ENCODE measurements around the gene EIPR1. TPM values are rescaled to one million over a fixed set of nuclear protein-coding genes. Genes with fewer than 3 reads are reported as not detected.
"Not testable (repeated sequence)": the region's sequence is repeated elsewhere in the genome, so short reads cannot be mapped to it uniquely, and the experiment has no call there.

EIPR1 gene
- total RNA-seq, 1 donor from 2014 or later = 23.2 TPM

GRCh38 chr2:3214065-3214464 lies 163.6 kb downstream of the EIPR1 start:
- no peak for DNase-seq (ENCODE audit: low spot score)

GRCh38 chr2:3212984-3213383 lies 164.6 kb downstream of the EIPR1 start:
- DNase-seq (ENCODE audit: low spot score) = no peak

- no peak for DNase-seq (ENCODE audit: low spot score)
Observed at GRCh38 chr2:3212061-3212362, 165.6 kb downstream of the EIPR1 start.

- no peak for DNase-seq (ENCODE audit: low spot score)
Observed at GRCh38 chr2:3211256-3212060, 166.2 kb downstream of the EIPR1 start.

- no peak for DNase-seq (ENCODE audit: low spot score)
Observed at GRCh38 chr2:3210257-3210656, 167.4 kb downstream of the EIPR1 start.

- DNase-seq (ENCODE audit: low spot score) = no peak
Observed at GRCh38 chr2:3209258-3209657, 168.4 kb downstream of the EIPR1 start.

- no peak for DNase-seq (ENCODE audit: low spot score)
Observed at GRCh38 chr2:3208591-3208990, 169.0 kb downstream of the EIPR1 start.

GRCh38 chr2:3208179-3208578 lies 169.4 kb downstream of the EIPR1 start:
- no peak for DNase-seq (ENCODE audit: low spot score)

- no peak for DNase-seq (ENCODE audit: low spot score)
Observed at GRCh38 chr2:3207091-3207491, 170.5 kb downstream of the EIPR1 start.

GRCh38 chr2:3205845-3206244 lies 171.8 kb downstream of the EIPR1 start:
- no peak for DNase-seq (ENCODE audit: low spot score)

GRCh38 chr2:3204031-3204821 lies 173.4 kb downstream of the EIPR1 start:
- no peak for DNase-seq (ENCODE audit: low spot score)

- DNase-seq (ENCODE audit: low spot score) = no peak
Observed at GRCh38 chr2:3203497-3204019, 174.1 kb downstream of the EIPR1 start.

- DNase-seq (ENCODE audit: low spot score) = no peak
Observed at GRCh38 chr2:3202926-3203325, 174.7 kb downstream of the EIPR1 start.

- DNase-seq (ENCODE audit: low spot score) = no peak
Observed at GRCh38 chr2:3201281-3201680, 176.3 kb downstream of the EIPR1 start.

GRCh38 chr2:3200420-3200939 lies 177.1 kb downstream of the EIPR1 start:
- DNase-seq (ENCODE audit: low spot score) = no peak

- DNase-seq (ENCODE audit: low spot score) = no peak
Observed at GRCh38 chr2:3199627-3200345, 177.8 kb downstream of the EIPR1 start.

- not testable (repeated sequence) for DNase-seq (ENCODE audit: low spot score)
Observed at GRCh38 chr2:3198671-3199192, 178.9 kb downstream of the EIPR1 start.

GRCh38 chr2:3198119-3198518 lies 179.5 kb downstream of the EIPR1 start:
- no peak for DNase-seq (ENCODE audit: low spot score)

GRCh38 chr2:3197308-3197707 lies 180.3 kb downstream of the EIPR1 start:
- DNase-seq (ENCODE audit: low spot score) = no peak

- no peak for DNase-seq (ENCODE audit: low spot score)
Observed at GRCh38 chr2:3196716-3197115, 180.9 kb downstream of the EIPR1 start.

GRCh38 chr2:3195641-3196476 lies 181.8 kb downstream of the EIPR1 start:
- DNase-seq (ENCODE audit: low spot score) = no peak
